NB4 (cell line): ENCODE results near the gene MAP7D2.

Experiments
- CTCF ChIP-seq: IDR thresholded peaks from one replicate; pipeline ENCODE4 v1.5.1; 2012; ENCODE audit warnings: low read depth, low read length
- MAX ChIP-seq: IDR thresholded peaks from 2 replicates; pipeline ENCODE4 v1.6.1; 2011; ENCODE audit warnings: low read depth, low read length
- MYC ChIP-seq: IDR thresholded peaks from 2 replicates; pipeline ENCODE4 v1.6.1; 2011; ENCODE audit warnings: low read depth, low read length
- POLR2A ChIP-seq: IDR thresholded peaks from 2 replicates; pipeline ENCODE4 v1.6.1; 2011; ENCODE audit warnings: mild to moderate bottlenecking; ENCODE audit not compliant: insufficient read length; ENCODE audit errors: extremely low read depth

GRCh38 chrX:20144491-20144890, 27.8 kb upstream of the MAP7D2 start:
- TF ChIP-seq CTCF (no peak), MYC (no peak), MAX (no peak), POLR2A (no peak)
